Stromal cell of bone marrow (primary cell): ENCODE data around the gene C1QBP.
"Not testable (repeated sequence)": the region's sequence is repeated elsewhere in the genome, so short reads cannot be mapped to it uniquely, and the experiment has no call there.

Experiments used
- DNase-seq: peaks from one replicate; pipeline ENCODE4 v3.0.0-alpha.2; 2012; ENCODE audit warnings: low read depth

C1QBP gene

DNA sequence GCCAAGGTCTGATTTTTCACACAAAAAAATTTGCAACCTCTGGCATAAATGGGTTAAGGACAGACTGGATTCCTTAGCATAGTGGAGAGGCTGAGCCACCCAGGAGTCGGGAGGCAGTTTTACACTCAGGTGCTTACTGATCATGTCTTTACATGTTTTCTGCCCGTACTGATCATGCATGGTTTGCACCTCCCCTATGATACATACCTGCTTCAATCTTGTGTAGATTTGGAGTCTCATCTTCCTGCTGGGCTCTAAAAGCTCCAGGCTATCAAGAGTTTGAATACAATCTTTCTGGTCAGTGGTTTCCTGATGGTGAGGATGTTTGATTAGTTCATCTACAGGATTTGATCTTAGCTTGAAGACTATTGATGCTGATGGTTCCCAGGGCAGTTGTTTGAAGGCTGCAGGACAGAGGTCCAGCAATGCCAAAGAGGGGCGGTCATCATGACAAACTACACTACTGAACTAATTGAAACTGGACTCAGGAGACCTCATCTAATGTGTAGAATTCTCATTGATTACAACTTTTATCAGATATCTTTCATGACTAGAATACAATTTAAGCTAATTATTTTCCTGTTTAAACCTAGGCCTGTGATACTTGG lies 6.9 kb downstream of the C1QBP start:
- DNase-seq, result no peak

DNA sequence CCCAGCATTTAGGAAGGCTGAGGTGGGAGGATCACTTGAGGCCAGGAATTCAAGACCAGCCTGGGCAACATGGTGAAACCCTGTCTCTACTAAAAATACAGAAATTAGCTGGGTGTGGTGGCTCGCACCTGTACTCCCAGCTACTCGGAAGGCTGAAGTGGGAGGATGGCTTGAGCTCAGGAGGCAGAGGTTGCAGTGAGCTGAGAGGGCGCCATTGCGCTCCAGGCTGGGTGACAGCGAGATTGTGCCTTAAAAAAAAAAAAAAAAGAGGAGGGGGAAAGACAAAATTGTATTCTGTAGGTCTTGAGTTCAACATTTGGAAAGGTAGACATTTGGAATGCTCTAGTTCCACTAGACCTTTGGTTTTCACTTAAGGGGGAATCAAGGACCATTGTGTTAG lies 7.7 kb downstream of the C1QBP start:
- not testable (repeated sequence) for DNase-seq

DNA sequence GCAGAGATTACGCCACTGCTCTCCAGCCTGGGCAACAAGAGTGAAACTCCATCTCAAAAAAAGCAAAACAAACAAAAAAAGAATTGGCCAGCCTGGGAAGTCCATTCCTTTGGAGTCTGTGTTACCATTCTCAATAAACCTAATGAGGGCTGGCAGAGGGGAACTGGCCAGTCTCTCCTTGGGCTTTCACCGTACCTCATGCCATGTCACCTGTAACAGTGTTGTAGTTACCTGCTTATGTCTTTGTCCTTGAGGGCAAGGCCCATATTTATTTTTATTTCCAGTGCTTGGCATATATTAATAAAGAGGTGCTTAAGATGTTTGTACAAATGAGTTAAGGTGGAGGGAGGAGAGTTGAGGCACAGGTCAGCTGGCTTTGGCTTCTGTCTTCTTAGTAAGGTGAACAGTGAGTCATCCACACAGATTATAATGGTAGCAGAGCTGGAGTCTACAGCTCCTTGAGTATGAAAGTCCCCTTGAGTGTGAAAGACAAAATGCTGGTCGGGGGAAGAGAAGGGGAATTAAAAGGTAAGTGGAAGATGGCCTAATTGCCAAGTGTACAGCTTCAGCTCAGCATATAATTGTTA lies 8.4 kb downstream of the C1QBP start:
- no peak for DNase-seq

DNA sequence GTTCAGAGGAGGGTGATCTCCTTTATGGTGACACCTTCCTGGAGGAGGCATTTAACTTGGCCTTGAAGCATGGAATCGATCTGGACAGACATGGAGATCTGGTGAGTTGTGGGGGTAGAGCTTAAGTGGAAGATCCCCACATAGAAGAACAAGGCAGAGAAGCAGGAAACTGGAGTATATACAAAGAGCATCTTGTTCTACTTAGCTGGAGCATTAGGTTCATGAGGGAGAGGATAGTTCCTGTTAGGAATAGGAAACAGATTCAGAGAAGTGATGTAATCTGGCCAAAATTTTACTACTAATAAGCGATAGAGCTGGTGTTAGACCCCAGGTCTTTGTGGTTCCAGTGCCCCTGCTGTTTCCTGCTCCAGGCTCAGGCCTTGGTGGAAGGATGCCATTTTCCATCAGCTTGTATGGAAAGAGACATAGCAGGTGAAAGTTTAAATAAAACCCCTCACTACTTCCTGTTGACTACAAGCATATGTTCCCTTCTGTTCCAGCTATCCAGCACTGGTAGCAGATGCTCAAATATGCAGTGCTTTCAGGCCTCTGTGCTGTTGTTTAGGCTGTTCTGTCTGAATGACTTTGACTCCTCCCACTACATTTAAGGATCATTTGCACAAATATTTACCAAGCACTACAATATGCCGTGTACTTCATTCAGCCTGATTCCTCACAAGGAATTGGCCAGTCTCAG lies 9.6 kb downstream of the C1QBP start:
- DNase-seq, result no peak

DNA sequence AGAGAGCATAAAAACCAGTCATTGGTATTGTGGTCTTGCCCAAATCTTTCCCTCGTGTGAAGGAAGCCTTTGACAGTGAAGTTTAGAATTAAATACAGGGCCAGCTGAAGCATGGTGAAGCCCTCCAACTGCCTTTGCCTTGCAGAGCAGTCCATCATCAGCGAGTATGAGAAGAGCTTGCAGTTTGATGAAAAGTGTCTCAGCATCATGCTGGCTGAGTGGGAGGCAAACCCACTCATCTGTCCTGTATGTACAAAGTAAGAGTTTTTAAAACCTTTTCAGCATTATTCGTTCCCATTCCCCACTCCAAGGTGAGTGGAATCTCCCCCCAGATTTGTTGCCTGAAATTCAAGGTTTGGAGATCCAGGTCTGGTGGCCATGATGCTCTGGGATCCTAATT lies 13.1 kb downstream of the C1QBP start:
- DNase-seq, result no peak

DNA sequence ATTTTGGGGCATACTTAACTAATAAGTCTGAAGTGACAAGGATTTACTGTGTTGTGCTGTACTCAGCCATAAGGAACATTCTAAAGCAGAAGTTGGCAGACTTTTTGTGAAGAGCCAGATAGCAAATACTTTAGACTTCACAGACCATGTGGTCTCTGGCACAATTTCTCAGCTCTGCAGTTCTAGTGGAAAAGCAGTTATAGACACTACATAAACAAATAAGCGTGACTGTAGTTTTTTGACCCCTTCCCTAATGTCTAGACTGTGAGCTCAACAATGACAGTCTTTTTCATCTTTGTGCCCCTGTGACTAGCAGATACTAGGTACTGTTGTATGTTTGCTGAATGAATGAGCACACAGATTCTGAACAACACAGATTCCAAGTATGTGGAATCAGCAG lies 14.0 kb downstream of the C1QBP start:
- no peak for DNase-seq

DNA sequence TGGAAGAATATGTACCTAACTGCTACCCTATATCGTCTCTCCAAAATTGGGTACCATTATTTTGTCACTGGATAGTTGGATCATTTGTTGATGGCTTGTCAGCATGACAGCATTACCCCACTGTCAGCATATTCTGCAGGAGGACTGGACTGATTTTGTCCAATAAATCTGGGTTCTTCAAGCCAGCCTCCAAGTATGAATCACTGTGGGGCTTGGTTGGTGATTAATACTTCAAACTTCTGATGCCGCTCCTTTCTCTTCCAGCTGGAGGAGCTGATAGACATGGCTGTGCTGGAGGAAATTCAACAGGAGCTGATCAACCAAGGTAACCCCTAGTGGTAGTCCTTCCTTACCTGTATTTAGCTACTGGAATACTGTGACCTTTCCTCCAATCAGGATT lies 16.4 kb downstream of the C1QBP start:
- DNase-seq, result peak; percentile 70

DNA sequence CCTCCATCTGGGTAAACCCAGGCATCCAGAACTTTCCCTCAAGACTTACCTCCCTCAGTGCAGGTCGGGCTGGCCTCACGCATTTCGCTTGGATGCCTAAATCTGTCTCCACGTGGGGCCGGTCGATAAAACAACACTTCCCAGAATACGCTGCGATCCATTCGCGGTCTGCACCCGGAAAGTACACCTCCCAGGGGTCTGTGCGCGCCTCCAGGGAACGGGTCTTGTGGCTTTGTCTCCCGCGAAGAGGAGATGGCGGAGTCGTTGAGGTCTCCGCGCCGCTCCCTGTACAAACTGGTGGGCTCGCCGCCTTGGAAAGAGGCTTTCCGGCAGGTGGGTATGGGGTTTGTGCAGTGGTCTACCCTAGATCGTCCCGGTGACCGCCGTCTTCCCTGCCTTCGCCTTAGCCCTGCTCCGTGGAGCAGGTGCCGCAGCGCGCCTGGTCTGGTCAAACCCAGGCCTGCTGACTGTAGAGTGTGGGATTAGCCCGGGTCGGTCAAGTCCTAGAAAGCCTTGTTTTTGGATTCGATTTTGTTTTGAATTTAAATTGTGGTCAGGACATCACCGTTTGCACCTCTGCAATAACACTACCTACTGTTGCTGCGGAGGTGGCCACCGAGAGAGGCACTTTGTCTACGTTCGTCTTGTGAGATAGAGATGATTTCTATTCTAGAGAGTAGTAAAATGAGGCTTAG lies 18.8 kb downstream of the C1QBP start, which contains the start of gene RPAIN:
Gene RPAIN, plus strand, starts transcription at position 224 of the 695 bp plus-strand sequence. Its CDS starts 29 bp downstream, at position 253.
- peak; percentile 63 for DNase-seq

DNA sequence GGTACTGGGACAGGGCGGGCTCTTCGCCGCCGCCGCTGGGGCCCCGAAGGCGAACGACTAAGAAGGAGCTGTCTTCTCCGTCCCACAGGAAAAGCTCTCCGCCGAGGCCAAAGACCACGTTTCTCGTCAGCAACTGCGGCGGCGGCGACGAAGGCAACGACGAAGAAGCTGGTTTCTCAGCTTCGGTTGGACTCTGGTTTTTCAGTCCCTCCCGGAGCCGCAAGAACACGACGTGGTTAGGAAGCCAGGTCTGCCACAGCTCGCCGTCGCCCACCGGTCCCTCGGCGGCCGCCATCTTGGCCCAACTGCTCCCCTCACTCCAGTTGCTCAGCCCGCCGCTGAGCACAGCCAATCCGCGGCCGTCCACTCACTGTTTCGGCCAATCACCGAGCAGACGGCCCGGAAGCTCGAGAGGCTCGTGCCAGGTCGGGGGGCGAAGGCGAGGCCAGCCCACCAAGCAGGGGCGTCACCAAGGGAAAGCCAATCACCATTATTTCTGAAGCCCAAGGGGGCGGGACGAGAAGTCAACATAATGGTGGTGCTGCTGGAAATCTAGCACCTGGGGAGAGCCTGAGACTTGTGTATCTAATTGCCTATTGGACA lies 19.5 kb downstream of the C1QBP start, which contains the start of gene NUP88:
Gene NUP88, minus strand, starts transcription at position 307 of the 603 bp plus-strand sequence. Its CDS starts 12 bp downstream, at position 295.
- DNase-seq, result peak; percentile 94

DNA sequence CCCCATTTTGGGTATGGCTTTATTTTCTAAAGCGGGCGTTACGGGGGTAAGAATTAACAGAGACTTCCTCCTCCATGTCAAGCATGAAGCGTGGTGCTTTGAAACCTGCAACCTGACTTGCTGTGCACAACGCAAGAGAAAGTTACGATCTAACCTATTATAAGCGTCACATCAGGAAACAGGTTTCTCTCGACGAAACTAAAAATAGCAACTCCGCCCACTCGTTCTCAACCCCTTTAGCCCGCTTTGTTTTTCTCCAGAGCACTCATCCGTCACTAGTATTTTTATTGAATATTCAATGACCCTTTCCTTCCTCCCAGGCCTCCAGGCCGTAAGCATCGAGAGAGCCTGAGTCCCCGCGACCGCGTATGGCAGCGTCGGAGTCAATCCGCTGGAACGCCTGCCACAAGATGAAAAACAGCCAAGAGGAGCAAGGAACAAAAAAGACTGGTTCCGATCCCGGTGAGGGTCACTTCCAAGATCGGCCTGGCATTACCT lies 20.0 kb downstream of the C1QBP start:
- no peak for DNase-seq

DNA sequence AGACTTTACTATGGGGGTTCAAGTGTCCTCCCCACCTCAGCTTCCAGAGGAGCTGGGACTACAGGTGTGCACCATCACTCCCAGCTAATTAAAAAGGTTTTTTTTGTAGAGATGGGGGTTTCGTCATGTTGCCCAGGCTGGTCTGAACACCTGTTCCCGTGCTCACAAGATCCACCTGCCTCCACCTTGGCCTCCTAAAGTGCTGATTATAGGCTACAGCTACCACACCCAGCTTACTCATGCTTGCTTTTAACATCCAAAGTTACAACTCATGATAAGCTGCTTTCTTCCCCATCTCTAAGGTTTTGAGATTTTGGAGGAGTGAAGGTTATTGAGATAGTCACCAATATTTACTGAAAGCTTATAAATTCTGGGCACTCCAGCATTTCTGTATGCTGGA lies 22.1 kb downstream of the C1QBP start:
- no peak for DNase-seq

DNA sequence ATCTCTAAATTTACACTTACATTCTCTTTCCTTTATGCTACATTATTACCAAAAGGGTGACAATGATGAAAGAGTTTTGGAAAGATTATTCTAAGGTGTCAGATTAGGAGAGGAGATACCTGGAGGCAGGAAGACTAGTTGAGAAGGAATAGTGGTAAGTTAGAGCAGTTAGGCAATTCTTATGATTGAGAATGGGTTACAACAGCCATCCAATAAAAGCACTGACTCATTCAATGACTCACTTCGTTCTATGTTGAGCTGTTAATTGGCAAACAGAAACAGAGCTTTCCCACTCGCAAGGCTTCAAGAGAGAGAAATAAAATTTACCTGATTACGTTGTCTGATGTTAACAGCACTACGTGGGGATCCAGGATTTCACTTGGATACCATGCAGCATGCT lies 25.3 kb downstream of the C1QBP start:
- DNase-seq, result peak; percentile 83

DNA sequence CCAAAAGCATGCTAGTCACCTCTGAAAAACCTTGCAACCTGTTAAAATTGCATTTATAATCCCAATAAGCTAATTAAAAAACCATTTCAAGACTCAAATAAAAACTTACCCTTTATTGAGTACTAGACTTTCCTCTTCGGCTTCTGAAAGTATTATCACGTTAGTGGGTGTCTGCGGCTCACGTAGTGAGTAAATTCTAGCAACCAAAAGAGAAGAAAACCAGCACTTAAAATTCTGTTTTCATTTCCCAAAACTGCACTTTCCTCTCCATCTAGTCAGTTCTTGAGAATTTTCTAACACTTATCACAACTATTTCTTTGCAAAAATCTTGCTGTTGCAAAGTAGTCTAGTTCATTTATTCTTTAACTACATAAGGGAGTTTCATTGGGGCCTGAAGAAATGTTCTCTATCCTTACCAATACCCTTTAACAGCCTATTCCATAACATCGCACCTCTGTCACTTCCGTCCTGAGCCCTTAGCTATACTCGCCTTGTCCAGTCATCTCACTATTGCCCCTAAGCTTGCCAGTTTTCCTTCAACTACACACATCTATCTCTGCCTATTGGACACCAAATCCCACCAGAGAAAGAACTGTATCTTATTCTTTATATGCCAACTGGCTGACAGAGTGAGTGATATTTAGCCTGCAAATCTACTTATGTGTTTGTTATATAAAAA lies 28.2 kb downstream of the C1QBP start:
- DNase-seq, result no peak

DNA sequence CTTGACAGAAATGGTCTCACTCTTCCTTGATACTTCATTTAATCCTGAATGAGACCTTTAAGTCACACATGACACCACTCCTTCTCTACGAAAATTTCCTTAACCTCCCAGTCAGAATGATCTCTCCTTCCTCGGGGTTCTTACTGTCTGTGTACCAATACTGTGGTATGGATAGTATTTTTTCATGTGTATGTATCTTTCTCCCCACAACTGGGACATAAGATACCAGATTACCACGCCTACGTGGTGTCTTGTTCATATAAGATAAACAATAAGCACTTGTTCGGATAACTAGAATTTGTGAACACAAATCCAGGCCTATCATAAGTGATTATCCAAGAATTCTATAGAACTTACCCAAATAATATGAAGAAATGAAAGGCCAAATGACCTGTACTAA lies 30.8 kb downstream of the C1QBP start:
- no peak for DNase-seq

DNA sequence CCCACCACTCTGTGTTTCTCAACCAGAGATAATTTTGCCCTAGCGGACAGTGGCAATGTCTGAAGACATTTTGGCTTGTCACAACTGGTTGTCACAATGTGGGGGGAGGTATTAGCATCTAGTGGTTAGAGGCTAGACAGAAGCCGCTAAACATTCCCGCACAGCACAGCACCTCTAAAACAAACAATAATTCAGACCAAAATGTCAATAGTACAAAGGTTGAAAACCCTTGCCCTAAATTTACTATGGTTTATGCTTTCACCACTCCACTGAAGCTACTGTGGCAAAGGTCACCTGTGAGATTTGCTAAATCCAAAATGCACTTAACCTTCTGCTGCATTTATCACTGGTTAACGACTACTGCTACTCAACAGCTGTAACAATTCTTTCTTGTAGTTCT lies 33.6 kb downstream of the C1QBP start:
- no peak for DNase-seq

DNA sequence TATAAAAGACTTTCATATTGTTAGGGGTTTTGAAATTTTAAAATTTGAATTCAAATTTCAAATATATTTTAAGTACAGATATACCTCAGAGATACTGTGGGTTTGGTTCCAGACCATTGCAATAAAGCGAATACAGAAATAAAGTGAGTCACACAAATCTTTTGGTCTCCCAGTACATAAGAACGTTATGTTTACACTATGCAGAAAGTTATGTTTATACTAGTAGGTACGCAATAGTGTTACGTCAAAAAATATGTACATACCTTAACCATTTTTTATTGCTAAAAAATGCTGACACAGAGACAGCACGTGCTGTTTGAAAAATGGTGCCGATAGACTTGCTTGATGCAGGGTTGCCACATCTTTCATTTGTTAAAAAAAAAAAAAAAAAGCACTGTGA lies 39.2 kb downstream of the C1QBP start:
- DNase-seq, result no peak

DNA sequence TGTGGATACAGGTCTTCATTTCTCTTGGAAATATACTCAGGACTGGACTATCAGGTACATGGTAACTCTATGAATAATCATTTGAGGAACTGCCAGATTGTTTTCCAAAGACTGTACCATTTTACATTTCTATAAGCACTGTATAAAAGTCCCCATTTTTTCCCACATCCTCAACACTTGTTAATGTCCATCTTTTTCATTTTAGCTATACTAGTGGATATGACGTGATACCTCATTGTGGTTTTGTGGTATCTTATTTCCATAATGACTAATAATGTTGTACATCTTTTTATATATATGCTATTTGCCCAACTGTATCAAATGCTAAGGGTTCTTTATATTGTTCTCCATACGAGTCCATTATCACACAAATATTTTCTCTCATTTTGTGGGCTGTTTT lies 42.3 kb downstream of the C1QBP start:
- DNase-seq, result no peak

DNA sequence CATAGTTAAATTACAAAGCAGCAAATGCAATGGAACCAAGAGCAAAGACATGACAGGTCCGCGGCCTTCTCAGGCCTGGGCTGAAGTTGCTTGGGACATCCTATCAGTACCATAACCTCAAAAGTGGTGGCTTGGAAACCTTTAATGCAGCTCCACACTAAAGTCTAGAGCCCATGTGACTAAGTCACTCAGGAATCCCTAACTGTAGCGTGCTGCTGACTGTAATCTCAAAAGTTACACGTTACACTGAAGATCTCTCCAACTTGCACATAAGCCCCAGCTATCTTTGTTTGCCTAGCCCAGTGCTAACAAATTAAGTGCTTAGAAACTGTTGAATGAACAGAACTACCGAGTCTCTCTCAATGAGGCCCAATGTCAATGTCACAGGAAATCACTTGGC lies 47.3 kb downstream of the C1QBP start:
- no peak for DNase-seq
